T-helper 9 cell (primary cell): Measurements from ENCODE around the gene ZSCAN10.
"Not testable (repeated sequence)": the region's sequence is repeated elsewhere in the genome, so short reads cannot be mapped to it uniquely, and the experiment has no call there.

ENCODE experiments used
- DNase-seq: peaks from one replicate; pipeline ENCODE4 v3.0.0-alpha.2; 2020

The ZSCAN10 gene

DNA sequence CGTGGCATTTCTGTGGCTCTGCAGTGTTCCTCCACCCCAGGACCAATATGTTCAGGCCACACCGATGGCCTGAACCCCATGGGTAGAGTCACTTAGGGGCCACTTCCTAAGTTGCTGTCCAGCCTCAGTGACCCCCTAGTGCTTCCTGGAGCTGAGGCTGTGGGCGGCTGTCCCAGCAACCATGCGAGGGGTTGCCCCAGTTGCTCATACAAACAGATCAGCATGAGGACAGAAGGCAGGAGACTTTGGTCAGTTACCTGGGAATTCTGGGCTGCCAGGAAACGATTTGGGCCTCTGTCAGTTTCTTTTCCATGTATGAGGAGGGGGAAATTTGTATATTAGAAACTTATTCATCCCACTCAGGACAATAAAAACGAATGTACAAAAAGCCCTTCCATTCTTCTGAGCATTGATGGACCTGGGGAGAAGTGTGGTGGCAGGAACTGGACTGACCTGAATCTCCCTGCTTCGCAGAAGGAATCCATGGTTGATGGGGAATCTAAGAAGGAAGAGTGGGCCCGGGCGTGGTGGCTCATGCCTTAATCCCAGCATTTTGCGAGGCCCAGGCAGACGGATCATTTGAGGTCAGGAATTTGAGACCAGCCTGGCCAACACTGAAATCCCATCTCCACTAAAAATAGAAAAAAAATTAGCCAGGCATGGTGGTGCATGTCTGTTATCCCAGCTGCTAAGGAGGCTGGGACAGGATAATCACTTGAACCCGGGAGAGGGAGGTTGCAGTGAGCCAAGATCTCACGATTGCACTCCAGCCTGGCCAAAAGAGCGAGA lies 38.6 kb downstream of the ZSCAN10 start:
- no peak for DNase-seq

DNA sequence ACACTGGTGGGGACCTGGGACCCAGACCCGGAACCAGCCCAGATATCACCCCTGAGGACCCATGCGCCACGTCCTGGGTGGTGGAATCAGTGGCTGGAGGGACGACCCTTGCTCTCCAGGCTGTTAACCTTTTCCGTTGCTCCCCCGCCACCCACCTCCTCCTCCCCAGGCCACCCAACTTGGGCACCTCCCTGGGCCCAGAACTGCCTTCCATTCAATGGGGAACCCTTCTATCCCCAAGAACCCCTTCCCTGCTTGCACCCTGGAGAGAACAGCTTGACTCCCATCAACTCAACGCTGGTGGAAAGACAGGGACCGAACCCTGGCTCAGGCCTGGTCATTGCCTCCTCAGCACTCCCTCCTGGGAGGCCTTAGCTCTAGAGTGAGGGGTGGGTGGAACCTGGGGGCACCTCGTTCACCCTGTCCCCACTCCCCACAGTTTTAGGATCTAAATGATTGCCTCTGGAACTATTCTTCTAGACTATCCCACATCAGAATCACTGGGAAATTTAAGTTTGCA lies 39.3 kb downstream of the ZSCAN10 start:
- DNase-seq, result no peak

DNA sequence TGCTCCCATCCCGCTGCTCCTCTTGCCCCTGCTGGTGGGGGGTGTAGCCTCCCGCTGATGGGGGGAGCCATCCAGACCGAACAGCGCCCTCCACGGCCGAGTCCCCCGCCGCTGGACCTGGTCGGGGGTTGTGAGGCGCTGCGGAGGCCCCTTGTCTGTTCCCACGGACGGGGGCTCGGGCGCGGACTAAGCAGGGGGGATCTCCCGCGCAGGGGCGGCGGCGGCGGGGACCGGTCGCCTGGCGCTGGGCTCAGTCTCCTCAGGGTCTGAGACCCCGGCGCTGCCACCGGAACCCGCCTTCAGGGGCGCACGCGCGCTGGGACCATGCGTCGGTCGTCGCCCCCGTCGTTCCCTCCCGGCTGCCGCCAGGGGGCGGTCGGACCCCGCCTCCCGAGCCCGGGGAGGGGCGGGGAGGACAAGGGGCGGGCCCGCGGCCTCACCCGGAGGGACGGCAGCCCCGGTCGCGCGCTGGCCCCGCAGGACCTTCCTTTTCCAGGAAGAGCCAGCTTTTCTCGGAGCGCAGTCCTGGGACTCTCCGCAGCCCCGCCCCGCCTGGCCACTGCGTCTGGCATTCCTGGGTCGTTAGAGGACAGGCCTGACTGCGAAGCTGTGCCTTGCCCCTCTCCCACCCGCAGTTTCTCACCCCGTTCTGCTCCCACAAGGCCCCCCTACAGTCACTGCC lies 39.9 kb downstream of the ZSCAN10 start:
- peak; percentile 82 for DNase-seq

DNA sequence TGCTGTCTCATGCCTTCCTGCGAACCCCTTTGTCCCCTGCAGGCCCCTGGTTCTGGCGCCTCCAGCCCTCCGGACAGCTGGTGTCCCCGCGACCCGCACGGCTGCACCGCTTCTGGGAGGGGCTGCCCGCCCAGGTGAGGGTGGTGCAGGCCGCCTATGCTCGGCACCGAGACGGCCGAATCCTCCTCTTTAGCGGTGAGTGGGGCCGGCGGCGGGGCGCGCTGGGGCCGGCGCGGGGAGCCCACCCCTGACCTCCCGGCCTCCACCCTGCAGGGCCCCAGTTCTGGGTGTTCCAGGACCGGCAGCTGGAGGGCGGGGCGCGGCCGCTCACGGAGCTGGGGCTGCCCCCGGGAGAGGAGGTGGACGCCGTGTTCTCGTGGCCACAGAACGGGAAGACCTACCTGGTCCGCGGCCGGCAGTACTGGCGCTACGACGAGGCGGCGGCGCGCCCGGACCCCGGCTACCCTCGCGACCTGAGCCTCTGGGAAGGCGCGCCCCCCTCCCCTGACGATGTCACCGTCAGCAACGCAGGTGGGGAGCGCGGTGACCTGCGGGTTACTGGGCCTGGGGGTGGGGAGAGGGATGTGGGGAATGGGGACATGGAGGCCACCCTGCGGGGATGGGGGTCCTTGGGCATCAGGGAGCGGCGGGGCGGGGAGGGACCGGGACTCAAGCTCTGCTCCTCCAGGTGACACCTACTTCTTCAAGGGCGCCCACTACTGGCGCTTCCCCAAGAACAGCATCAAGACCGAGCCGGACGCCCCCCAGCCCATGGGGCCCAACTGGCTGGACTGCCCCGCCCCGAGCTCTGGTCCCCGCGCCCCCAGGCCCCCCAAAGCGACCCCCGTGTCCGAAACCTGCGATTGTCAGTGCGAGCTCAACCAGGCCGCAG lies 40.7 kb downstream of the ZSCAN10 start:
- DNase-seq, result peak; percentile 44

DNA sequence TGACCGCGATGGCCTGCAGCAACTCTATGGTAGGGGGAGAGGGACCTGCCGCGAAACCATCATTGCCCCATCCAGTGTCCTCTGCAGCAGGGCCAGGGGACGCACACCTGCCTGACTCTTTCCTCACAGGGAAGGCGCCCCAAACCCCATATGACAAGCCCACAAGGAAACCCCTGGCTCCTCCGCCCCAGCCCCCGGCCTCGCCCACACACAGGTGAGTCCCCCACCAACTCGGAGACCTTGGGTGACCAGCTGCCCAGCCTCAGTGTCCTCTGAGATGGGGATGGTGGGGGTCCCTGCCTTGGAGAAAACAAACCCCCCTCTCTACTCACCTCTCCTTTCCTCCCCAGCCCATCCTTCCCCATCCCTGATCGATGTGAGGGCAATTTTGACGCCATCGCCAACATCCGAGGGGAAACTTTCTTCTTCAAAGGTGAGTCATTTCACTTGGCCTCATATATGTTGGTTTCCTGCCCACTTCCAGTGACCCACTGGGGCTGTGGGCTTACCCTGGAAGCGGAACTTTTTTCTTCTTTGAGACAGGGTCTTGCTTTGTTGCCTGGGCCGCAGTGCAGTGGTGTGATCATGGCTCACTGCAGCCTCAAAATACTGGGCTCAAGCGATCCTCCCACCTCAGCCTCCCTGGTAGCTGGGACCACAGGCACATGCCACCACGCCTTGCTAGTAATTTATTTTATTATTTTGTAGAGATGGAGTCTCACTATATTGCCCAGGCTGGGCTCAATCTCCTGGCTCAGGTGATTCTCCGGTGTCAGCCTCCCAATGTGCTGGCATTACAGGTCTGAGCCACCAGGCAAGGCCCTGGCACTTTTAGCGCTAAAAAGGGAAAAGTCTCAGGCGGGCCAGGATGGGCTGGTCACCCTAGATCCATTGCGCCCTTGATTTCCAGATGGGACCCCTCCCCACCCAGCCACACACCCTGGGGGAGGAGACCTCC lies 41.6 kb downstream of the ZSCAN10 start:
- no peak for DNase-seq

DNA sequence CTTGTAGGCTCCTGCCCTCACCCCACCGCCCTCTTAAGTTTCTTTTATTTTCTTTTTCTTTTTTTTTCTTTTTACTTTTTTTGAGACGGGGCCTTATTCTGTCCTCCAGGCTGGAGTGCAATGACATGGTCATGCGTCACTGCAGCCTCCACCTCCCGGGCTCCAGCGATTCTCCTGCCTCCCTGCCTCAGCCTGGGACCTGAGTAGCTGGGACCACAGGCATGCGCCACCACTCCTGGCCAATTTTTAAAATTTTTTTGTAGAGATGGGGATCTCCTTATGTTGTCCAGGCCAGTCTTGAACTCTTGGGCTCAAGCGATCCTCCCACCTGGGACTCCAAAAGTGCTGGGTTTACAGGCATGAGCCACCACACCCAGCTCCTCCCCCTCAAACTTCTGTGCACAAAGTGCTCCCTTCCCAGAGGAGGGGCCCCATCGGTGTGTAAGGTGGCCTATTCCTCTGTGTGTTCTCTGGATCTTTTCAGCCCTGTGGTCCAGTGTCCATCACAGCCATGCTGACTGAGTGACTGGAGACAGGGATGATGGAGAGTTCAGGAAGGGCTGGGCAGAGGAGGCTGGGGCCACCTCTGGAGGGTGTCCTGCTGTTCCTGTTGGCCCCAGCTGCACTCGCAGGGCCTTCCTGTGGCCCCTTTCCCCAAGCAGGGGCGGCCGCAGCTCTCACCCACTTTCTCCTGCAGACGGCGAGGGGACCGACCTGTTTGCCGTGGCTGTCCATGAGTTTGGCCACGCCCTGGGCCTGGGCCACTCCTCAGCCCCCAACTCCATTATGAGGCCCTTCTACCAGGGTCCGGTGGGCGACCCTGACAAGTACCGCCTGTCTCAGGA lies 42.5 kb downstream of the ZSCAN10 start:
- no peak for DNase-seq

DNA sequence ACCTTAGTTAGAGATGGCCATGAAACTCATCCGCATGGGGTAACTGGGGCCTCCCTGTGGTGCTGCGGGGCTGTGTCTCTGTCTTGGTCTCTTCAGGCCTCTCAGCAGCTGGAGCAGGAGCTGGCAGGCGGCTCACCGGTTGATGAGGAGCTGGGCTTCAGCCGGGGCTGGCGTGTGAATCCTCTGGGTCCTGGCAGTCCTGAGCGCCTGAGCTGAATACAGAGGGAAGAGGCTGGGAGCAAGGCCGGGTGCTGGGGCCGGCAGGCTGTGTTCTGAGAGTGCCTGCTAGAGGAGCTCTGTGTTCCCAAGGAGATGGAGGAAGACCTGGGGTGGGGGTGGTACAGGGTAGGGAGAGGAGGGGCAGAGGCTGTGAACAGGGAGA lies 43.4 kb downstream of the ZSCAN10 start:
- DNase-seq, result not testable (repeated sequence)

DNA sequence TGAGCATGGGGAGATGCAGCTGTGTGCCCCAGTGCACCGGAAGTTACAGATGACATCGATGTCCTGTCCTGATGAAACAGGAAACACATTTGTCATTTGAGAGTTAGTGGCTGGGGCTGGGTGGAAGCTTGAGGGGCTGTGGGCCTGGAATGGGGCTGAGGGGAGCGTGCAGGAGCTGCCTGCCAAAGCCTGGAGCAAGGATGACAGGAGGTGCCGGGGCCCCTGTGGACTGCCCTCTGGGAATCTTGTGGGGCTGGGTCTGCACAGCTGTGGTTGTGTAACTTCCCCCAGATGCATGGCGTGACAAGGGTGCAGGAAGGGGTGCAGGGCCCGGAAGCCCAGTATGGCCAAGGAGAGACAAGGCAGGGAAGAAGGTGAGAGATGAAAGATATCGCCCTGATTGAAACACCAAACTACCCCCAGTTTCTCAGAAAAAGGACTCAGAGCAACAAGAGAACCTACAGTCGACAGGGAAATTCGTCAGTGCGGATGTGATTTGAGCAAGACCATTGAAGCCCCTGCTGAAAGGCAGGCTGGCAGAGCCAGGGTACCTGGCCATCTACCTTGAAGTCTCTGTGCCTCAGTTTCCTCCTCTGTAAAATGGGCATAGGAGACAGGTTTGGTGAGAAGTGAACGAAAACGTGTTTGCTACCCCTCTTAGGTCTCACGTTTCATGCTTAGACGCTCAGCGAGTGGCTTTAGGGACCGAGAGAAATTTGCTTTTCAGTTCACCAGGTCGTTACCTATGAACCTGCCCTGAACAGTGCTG lies 43.9 kb downstream of the ZSCAN10 start:
- DNase-seq, result no peak

DNA sequence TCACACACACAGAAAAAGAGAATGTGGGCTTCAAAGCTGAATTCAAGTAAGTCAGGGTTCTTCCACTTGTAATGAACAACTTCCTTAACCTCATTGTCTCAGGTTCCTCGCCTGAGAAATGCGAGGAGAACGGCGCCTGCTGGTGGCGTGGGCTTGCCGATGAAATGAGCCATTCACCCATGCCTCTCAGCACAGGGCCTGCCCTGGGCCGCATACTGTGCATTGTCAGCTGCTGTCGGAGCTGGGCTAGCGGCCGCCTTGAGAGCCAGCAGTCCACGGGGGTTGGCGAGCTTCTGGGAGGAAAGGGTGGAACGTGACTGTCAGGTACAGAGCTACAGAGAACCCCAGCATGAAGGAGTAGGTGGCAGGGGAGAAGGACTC lies 45.8 kb downstream of the ZSCAN10 start:
- not testable (repeated sequence) for DNase-seq

DNA sequence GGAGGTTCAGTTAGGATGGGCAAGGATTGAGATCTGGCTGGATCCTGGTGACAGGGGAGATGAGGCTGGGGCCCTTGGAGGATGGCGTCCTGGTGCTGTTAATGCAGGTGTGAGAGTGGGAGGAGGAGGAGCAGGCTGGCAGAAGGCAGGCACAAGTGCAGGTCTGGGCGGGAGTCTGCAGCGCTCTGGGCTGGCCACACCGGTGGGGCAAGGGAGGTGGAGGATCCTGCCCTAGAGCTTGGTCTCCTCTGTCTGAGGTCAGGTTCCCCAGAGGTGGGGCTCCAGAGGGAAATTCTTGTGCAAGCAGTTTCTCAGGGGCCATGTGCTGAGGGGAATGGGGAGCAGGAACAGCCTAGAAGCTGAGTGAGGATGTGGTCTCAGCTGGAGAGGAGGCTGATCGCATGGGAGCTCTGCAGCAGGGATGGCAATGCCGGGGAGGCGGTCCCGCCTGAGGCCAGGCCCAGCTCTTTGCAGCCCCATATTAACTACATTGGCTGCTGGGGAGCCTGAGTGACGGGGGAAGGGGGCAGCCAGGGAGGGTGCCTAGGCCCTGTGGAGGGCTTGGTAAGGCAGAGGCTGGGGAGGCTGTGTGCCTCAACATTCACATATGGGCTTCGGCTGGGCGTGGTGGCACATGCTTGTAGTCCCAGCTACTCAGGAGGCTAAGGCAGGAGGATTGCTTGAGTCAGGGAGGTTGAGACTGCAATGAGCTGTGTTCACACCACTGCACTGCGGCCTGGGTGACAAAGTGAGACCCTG lies 46.3 kb downstream of the ZSCAN10 start:
- not testable (repeated sequence) for DNase-seq

DNA sequence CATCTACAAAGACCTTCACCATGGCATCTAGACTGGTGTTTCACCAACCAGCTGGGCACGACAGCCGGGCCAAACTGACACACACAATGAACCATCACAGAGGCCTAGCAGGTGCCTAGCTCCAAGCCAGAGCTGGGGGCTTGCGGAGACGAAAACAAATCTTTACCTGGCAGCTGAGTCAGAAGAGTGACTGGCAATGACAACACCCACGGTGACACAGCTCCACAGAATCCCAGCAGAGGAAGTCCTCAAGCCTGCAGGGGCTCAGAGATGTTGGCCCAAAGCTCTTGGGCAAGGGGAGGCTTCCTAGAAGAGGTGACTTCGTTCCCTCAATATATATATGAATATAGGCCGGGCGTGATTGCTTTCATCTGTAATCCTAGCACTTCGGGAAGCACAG lies 47.6 kb downstream of the ZSCAN10 start:
- no peak for DNase-seq

DNA sequence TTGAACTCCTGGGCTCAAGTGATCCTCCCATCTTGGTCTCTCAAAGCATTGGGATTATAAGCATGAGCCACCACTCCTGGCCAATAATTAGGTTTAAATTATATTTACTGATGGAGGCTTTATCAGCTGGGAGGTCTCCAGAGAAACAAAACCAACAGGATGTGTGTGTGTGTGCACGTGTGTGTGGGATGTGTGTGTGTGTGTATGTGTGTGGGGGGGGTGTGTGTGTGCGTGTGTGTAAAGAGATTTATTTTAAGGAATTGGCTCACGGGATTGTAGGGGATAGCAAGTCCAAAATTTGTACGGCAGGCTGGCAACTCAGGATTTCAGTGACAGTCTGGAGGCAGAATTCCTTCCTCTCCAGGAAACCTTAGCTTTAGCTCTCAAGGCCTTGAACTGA lies 48.1 kb downstream of the ZSCAN10 start:
- no peak for DNase-seq

DNA sequence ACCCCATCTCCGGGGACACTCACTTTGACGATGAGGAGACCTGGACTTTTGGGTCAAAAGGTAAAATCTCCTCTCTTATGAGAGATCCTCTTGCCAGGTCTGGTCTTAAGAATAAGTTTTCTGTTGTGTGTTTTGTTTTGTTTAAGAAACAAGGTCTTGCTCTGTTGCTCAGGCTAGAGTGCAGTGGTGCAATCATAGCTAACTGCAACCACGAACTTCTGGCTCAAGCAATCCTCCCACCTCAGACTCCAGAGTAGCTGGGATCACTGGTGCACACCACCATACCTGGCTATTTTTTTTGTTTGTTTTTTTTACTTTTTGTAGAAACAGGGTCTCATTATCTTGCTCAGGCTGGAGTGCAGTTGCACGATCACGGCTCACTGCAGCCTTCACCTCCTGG lies 48.6 kb downstream of the ZSCAN10 start:
- no peak for DNase-seq

DNA sequence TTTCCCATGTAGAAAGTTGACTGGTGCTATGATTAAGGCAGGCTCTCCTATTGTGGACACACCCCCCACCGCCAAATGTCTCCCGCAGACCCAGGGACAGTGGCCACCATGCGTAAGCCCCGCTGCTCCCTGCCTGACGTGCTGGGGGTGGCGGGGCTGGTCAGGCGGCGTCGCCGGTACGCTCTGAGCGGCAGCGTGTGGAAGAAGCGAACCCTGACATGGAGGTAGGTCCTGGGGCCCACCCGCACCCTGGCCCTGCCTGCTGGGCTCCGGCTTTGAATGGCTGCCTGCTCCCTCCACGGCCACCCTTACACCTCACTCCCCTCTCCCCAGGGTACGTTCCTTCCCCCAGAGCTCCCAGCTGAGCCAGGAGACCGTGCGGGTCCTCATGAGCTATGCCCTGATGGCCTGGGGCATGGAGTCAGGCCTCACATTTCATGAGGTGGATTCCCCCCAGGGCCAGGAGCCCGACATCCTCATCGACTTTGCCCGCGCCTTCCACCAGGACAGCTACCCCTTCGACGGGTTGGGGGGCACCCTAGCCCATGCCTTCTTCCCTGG lies 49.1 kb downstream of the ZSCAN10 start:
- no peak for DNase-seq

DNA sequence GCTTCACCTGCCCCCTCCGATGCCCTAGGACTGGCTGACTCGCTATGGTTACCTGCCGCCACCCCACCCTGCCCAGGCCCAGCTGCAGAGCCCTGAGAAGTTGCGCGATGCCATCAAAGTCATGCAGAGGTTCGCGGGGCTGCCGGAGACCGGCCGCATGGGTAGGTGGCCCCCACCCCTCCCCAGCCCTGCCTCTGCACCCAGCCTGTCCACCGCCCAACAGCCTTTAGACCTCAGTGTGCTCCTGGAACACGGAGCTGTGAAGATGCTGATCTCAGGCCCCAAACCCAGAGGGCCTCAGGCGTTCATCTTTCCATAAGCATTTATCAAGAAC lies 51.7 kb downstream of the ZSCAN10 start:
- DNase-seq, result no peak

DNA sequence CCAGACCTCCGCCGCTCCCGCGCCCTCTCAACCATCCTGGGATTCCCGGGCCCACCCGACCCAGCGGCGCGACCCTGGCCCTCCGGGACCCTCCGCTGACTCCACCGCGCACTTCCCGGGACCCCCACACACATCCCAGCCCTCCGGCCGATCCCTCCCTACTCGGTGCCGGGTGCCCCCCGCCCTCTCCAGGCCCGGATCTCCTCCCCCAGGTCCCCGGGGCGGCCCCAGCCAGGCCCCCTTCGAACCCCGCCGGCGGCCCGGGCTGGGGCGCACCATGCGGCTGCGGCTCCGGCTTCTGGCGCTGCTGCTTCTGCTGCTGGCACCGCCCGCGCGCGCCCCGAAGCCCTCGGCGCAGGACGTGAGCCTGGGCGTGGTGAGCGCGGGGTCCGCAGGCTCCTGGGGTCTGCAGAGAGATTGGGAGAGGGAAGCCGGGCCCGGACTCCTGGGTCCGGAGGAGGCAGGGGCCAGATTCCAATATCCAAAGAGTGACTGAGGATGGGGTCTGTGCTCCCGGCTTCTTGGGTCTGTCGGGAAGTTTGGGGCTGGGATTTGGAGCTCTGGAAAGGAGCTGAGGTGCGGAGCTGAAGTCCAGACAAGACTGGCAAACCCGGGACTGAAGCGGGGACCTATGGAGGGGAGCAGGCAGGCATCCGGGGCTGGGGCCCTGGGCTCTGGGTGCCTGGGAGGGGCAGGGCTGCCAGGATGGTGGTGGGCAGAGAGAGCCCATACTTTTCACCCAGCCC lies 52.3 kb downstream of the ZSCAN10 start:
- DNase-seq, result no peak

DNA sequence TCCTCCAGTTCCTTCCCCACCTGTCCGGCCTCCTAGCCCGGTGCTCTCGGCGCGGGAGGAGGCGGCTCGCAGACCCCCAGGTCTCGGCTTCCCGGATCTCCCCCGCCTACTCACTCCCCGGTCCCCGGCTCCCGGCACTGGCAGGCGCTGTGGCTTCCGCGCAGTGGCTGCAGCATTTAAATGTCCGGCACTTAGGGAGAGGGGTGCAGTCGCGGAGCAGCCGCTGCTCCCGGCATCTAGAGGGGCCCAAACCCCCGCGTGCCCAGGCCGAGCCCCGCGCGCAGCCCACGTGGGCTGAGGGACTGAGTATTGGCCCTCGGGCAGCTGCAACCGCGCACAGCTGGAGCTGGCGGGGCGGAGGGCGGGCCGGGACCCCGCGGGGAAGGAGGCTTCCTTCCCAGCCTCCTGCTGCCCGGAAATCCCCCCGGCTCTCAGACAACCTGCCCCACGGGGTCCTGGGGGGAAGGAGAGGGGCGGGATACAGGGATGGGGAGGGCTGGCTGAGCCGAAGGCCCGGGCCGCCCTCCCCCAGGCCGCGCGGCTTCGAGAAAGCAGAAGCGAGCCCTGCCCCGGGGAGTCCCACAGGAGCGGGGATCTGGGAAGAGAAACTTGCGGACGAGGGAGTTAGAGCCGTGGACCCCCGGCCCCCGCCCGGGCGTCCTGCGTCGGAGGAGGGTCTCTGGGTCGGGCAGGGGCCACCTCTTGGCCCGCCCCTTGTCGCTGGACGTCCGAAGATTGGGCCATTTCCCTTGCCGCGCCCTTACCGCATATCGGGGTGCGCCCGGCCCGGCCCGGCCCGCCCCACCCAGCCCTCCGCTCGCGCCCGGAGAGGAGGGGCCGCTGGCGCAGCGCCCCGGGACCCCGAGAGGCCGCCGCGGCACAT lies 53.1 kb downstream of the ZSCAN10 start, which contains the start of gene MMP25:
MMP25 (plus strand) TSS at position 804 of the 883 bp plus-strand sequence. CDS start 357 bp downstream, outside the sequence.
- DNase-seq, result no peak
